ENCODE measurements around the gene PKNOX2.

Gene PKNOX2

GRCh38 chr11:125285844-125286243 lies 121.3 kb downstream of the PKNOX2 start:
- DNase-seq (ENCODE audit: low spot score): no peak

GRCh38 chr11:125286486-125286885 lies 121.9 kb downstream of the PKNOX2 start:
- DNase-seq (ENCODE audit: low spot score): no peak

- DNase-seq (ENCODE audit: low spot score): no peak
Measured at GRCh38 chr11:125287491-125288210, 123.1 kb downstream of the PKNOX2 start.

GRCh38 chr11:125289419-125290098 lies 125.0 kb downstream of the PKNOX2 start:
- no peak for DNase-seq (ENCODE audit: low spot score)

- no peak for DNase-seq (ENCODE audit: low spot score)
Measured at GRCh38 chr11:125290263-125290662, 125.7 kb downstream of the PKNOX2 start.

- no peak for DNase-seq (ENCODE audit: low spot score)
Measured at GRCh38 chr11:125292100-125292499, 127.5 kb downstream of the PKNOX2 start.

GRCh38 chr11:125293596-125293995 lies 129.0 kb downstream of the PKNOX2 start:
- no peak for DNase-seq (ENCODE audit: low spot score)

GRCh38 chr11:125295931-125296330 lies 131.4 kb downstream of the PKNOX2 start:
- DNase-seq (ENCODE audit: low spot score): no peak

- DNase-seq (ENCODE audit: low spot score): no peak
Measured at GRCh38 chr11:125297346-125297915, 132.9 kb downstream of the PKNOX2 start.

- DNase-seq (ENCODE audit: low spot score): no peak
Measured at GRCh38 chr11:125299061-125299615, 134.6 kb downstream of the PKNOX2 start.

- DNase-seq (ENCODE audit: low spot score): no peak
Measured at GRCh38 chr11:125299821-125300220, 135.3 kb downstream of the PKNOX2 start.

- DNase-seq (ENCODE audit: low spot score): peak; percentile 35
Measured at GRCh38 chr11:125300791-125301218, 136.3 kb downstream of the PKNOX2 start.

- no peak for DNase-seq (ENCODE audit: low spot score)
Measured at GRCh38 chr11:125301346-125301745, 136.8 kb downstream of the PKNOX2 start.

GRCh38 chr11:125303186-125303585 lies 138.6 kb downstream of the PKNOX2 start:
- no peak for DNase-seq (ENCODE audit: low spot score)

- DNase-seq (ENCODE audit: low spot score): no peak
Measured at GRCh38 chr11:125303694-125304093, 139.1 kb downstream of the PKNOX2 start.

- no peak for DNase-seq (ENCODE audit: low spot score)
Measured at GRCh38 chr11:125304136-125304535, 139.6 kb downstream of the PKNOX2 start.

- DNase-seq (ENCODE audit: low spot score): no peak
Measured at GRCh38 chr11:125304876-125305275, 140.3 kb downstream of the PKNOX2 start.

- no peak for DNase-seq (ENCODE audit: low spot score)
Measured at GRCh38 chr11:125305345-125305744, 140.8 kb downstream of the PKNOX2 start.

GRCh38 chr11:125306476-125306875 lies 141.9 kb downstream of the PKNOX2 start:
- DNase-seq (ENCODE audit: low spot score): no peak

- no peak for DNase-seq (ENCODE audit: low spot score)
Measured at GRCh38 chr11:125308246-125308645, 143.7 kb downstream of the PKNOX2 start.

GRCh38 chr11:125312391-125312790 lies 147.8 kb downstream of the PKNOX2 start:
- DNase-seq (ENCODE audit: low spot score): no peak

GRCh38 chr11:125312812-125313211 lies 148.3 kb downstream of the PKNOX2 start:
- DNase-seq (ENCODE audit: low spot score): no peak
